NCI-H2107 treated with DMSO at 0.1 percent for 48 hours (cell line): Measurements from ENCODE around the gene RBM20.

Experiments used
- DNase-seq: peaks from one replicate; lab custom pipeline; 2025; ENCODE audit not compliant: unreplicated experiment; lab: John Stamatoyannopoulos, UW

RBM20 gene

DNA sequence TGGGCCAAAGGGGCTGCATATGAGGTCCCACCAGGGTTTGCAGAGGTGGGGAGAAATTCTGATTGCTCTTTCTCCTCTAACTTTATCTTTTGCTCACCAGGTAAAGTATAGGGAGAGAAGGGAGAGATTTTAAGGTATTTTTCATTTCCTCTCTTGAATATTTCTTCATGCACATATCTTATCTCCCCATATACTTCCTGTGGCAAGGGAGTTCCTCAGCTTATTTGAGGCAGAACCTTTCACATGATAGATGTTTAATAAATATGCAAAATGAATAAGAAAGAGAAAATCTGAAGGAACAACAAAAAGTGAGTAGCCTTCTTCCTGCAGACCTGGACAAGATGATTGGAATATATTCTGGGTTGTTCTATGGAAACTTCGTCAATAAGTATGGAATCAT lies 160.2 kb downstream of the RBM20 start:
- DNase-seq, result no peak

DNA sequence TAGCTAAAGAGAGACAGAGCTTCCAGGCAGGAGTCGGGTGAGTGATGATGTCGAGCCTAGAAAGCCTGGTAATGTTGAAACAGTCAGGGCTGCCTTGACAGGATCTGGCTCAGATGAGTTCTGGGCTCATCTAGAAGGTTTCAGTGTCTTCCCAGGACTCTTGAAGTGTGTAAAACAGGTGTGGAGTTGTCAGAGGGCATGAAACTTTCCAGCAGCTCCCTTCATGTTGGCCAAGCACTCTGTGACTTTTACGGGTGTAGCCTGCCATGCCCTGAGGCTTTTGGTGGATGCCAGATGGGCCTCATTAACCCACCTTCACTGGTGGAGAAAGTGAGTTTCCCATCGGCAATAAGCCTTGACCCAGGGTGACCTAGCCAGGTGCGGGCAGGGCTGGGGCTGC lies 161.2 kb downstream of the RBM20 start:
- no peak for DNase-seq

DNA sequence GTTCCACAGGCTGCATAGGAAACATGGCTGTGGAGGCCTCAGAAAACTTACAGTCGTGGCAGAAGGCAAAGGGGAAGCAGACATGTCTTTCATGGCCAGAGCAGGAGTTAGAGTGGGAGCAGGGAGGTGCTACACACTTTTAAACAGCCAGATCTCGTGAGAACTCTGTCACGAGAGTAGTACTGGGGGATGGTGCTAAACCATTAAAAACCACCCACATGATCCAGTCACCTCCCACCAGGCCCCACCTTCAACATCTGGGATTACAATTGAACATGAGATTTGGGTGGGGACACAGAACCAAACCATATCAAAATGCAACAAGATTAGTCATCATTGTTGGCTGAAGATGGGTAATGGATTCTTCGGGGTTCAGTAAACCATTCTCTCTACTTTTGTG lies 162.2 kb downstream of the RBM20 start:
- no peak for DNase-seq

DNA sequence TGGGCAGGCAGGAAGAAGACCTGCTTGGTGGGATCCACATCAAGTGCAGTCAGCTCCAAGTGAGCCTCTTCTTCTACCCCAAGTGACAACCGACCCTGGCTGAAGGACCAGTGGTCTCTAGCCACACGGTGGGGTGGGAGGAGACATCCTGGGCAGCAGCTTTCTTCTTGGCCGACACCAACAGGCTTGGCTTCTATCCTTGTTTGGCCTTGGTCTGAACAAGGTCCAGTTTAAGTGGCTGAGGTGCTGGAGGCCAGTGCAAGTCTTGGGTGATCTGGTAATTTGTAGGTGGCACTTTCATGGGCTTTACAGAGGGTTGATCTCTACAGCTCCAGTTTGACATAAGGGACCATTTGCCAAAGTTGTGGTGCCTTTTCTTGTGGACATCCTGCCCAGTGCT lies 164.0 kb downstream of the RBM20 start:
- no peak for DNase-seq

DNA sequence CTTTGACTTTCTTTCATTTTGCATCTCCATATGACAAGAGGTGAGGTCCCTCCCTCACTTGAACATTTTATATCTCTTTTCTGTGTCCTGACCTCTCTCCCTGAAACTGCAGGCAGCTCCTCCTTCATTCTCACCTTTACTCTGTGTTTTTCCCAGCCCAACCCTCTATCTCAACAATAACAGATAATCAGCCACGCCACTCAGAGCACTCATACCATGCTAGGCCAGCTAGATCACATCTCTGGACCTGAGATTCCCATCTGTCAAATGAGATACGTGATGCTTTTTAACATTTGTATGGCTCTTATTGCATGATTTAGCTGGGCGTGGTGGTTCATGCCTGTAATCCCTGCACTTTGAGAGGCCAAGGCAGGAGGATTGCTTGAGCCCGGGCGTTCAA lies 164.5 kb downstream of the RBM20 start:
- no peak for DNase-seq

DNA sequence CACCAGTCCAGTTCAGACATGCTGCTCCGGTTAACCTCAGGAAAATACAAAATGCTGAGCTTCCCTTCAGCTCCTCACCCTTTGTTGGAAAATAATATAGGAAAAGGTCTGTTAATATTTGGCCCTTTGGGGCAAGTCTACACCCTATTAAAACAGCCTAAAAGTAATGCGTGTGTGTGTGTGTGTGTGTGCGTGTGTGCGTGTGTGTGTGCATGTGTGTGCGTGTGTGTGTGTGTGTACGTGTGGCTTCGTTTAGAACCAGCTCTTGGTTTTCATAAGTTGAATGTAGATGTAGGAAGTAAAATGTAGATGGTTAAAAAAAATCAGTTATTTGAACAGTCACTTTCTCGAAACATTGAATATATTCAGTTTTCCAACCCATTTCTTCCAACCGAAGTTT lies 166.5 kb downstream of the RBM20 start:
- DNase-seq, result no peak

DNA sequence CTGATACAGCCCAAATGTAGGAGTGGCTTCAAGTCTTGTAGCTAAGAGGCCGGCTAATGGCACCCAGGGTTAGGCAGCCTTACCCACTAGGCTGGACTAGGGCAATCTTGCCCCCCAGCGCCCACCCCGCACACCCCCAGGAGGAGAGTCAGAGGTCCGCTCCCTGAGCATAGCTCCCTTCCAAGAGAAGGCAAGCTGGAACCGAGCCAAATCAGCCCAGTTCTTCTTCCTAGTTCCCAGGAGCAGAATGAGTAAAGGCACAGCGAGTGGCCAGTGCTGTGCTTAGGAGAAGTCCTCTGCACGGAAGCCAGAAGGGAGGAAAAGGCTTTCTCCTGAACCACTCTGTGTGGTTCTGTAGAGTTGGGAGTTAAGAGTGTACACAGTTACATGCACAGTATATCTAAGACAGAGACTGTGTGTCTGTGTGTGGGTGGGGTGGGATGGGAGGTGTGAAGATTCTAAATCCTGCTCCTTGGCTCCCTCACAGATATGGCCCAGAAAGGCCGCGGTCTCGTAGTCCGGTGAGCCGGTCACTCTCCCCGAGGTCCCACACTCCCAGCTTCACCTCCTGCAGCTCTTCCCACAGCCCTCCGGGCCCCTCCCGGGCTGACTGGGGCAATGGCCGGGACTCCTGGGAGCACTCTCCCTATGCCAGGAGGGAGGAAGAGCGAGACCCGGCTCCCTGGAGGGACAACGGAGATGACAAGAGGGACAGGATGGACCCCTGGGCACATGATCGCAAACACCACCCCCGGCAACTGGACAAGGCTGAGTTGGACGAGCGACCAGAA lies 167.8 kb downstream of the RBM20 start:
- no peak for DNase-seq

DNA sequence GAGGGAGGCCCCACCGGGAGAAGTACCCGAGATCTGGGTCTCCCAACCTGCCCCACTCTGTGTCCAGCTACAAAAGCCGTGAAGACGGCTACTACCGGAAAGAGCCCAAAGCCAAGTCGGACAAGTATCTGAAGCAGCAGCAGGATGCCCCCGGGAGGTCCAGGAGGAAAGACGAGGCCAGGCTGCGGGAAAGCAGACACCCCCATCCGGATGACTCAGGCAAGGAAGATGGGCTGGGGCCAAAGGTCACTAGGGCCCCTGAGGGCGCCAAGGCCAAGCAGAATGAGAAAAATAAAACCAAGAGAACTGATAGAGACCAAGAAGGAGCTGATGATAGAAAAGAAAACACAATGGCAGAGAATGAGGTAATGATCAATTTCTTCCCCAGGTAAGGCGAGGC lies 168.4 kb downstream of the RBM20 start:
- no peak for DNase-seq

DNA sequence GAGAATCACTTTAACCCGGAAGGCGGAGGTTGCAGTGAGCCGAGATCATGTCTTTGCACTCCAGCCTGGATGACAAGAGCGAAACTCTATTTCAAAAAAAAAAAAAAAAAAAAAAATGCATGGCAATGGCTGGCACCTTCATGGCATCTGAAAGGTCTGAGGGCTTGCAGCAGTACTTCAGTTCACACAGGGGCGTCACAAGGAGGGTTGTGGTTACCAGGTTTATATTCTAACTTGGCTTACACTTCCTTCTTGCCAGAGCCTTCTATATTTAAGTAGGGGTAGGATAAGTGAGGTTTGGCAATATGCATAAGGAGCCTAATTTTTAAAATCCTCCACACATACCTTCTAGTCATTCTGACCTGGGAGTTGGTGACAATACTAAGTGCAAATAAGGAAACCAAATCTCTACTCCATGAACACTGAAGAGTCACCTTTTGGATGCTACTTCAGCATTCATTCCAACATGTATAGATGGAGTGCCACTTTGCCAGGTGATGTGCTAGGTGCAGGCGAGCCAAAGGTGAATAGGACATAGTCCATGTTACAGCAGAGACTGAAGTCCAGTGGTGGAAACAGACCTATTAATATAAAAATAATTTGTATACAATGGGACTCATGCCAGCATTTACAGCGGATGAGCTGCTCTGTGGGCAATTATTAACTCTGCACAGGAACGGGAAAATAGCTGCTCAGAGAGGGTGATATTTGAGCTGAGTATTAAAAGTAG lies 169.8 kb downstream of the RBM20 start:
- no peak for DNase-seq

DNA sequence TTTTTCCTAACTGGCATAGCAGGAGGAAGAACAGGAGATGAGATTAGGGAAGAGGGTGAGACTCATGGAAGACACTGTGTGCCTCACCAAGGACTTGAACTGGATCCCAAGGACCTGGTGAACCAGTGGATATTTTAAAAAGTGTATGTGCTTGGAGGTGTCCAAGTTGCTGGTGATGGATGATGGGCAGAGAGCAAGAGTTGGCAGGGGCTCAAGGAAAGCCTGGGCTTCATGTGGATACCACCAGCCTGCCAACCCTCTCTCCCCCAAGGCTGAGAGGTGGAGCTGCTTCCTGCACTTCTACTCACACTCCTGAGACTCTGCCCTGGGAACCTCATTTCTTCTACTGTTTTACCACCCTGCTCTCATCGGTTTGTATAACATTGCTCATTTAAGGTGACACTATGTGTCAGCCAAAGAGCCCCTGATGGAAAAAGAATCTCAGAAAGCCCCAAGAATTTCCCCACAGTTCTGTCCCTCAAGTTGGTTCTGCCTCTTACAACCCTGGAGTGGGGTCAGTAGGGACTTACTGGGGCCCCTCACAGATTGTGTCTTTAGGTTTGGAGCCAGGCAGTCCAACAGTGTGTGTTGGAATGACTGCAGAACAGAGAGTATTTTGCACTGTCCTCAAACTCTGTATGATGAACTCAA lies 171.3 kb downstream of the RBM20 start:
- DNase-seq, result no peak

DNA sequence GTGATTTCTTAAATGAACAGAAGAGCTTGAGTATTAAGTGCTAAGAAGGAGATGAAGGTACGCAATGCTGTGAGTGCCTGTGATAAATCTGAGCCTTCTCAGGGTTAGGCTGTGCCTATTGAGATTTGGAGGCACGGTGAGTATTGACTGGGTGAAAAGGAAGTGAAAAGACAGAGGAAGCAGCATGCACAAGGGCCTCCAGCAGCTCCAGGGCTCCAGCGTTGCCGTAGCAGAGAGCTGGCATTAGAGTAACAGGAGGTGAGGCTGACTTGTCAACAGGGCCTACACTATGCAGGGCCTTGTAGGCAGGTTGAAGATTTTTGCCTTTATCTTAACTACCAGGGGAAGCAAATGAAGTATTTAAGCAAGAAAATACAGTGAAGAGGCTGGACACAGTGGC lies 173.5 kb downstream of the RBM20 start:
- DNase-seq, result no peak

DNA sequence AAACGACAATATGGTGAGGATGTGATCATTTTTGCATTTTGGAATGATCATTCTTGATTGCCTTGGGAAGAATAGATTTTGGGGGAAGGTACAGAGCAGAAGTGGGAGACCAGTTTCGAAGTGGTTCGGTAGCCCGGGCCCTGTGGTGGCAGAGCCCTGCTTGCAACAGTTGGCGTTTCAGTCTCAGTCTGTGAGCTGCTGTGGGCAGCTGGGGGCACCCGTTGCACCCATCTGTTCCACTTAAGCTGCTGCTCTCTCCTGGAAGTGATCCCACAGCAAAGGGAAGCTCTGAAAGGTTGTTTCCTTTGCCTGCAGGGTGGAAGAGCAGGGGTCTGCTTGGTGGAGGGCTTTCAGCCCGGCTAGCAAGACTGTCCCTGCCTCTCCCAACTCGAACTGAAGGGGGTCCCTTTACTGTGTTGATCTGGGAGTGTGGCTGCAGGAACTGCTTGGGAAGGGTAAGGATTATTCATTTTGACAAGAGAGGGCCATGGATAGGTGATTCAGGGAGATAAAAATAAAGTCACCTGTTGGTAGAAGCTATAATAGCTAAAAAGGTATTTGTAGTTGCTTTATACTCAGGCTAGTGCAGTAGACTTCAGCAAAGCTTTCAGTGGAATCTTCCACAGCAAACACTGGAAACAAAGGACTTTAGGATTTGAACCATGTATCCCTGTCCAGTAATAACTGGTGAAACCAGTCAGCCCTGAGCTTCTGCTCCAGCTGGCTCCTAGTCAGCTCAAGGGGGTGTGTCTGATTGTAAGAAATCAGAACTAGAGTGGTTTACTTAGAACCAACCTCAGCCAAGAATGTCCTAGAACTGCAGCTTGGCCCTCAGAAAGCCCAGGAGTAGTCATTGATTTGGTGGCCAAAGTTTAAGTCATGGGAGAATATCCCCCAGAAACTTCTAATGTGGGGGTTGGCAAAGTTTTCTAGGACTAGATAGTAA lies 174.4 kb downstream of the RBM20 start:
- DNase-seq, result no peak

DNA sequence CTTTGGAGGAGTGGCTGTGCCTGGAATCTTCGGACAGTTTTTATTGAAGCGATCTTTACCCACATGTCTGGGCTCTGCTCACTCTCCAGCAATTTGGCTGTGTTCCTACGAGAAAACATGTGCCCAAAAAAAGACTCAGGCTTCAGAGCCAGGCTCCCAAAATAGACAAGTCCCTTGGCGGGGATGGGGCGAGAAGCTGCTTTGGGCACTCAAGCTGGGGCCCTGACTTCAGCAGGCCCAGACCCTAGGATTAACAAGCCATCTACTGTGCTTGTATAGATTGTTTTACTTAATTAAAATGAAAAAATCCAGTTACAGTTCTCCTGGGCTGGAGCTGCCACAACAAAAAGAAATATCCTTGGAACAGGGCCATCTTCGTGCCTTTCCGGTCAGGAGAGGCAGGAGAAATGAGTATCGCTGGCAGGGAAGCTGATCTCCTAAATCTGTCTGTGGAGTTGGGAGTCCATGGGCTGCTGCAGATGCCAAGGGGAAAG lies 176.2 kb downstream of the RBM20 start:
- DNase-seq, result no peak

DNA sequence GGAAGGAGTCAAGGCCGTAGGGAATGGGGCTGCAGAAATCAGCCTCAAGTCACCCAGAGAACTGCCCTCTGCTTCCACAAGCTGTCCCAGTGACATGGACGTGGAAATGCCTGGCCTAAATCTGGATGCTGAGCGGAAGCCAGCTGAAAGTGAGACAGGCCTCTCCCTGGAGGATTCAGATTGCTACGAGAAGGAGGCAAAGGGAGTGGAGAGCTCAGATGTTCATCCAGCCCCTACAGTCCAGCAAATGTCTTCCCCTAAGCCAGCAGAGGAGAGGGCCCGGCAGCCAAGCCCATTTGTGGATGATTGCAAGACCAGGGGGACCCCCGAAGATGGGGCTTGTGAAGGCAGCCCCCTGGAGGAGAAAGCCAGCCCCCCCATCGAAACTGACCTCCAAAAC lies 177.4 kb downstream of the RBM20 start:
- no peak for DNase-seq

DNA sequence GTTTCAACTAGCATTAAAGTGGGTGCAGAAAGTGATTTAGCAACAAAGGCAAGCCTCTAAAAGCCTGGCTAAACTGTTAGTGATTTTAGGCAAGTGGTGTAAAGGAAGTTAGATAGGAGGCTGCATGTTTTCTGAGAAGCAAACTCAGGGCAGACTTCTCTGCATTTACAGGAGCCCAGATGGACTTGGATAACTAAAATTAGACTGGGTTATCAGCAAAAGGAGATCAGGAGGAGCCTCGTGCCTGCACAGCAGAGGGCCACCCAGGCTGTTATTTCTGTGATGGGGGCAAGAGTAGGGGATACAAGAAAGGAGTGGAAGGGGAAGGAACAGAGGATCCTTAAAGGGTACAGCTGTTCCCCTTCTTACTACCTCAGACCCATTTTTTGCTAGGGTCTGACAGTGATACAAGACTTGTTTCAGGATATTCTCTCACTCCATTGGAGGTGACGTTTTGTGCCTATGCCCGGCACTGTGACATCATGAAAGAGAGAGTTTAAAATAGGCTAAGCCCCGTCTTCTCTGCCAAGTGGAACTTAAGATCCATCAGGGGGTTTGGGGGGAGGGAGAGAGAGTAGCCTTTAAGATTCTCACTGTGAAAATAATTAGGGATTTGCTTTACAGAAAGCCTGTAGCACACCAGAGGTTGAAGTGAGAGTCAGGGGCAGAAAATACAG lies 178.0 kb downstream of the RBM20 start:
- no peak for DNase-seq

DNA sequence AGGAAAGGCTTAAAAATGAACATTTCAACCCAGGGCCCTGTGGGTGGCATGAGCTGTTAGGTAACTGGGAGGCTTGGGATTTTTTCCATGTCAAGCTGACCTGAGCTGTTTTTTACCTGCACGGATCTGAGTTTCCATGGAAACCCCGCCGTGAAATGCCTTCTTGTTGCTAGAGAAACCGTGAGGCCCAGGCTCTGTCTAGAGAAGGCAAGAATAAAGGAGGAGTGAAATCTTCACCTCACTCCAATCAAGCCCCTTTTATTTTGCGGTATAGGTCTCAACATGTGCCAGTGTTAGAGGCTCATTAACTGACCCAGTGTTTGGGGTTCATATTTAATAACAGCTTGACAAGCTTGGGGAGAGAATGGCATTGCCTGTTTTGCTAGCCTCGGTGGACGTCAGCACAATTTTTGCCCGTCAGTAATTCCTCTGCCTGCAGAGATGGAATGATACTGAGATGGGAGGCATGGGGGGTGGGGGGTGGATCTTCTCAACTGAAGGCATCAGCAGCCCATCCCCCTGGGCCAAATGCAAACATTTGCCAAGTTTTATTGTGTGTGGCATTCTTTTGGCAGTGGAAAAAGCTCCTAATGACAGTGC lies 178.7 kb downstream of the RBM20 start:
- DNase-seq, result no peak

DNA sequence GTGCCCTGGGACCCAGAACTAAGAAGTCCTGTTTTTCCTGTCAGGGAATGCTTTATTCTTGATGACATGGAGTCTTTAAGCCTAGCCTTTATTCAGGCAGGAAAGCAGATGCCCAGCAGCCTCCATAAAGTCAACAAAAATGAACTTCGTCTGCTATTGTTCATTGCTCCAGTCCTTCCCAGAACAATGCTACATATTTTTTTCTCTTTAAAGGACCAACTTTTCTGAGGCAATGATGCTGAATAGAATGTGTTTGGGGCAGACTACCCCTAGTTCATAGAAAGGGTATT lies 180.0 kb downstream of the RBM20 start:
- no peak for DNase-seq

DNA sequence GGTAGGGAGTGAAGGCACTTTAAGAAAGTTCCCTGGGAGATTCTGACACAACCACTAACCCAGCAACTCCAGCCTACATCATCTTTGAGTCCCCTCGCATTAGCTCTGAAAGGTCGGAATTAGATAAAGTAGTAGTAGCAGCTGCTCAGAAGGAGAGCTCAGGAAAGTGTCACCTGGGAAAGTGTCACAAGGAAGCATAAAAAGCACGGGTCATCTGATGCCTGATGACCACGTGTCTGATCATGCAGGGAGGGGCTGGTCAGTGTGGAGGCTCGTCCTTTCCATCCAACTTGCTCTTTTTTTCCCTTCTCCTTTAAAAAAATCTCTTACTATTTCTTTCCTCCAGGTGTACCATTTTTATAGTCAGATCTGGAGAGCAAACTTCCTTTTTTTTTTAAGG lies 180.5 kb downstream of the RBM20 start:
- no peak for DNase-seq

DNA sequence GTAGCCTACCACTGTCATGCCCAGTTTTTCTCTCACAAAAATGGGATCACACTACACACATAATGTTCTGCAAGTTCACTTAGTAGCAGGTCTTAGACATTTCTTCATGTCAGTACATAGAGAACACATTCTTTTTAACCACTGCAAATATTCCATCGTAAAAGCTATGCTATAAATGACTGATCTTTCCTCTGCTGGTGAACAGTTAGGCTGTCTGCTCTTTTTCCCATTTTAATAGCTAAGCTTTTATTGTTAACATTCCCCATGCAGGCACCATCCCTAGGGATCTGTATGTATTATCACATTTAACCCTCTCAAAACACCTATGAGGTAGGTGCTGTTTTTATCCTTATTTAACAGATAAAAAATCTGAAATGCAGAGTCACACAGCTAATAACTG lies 181.4 kb downstream of the RBM20 start:
- DNase-seq, result no peak

DNA sequence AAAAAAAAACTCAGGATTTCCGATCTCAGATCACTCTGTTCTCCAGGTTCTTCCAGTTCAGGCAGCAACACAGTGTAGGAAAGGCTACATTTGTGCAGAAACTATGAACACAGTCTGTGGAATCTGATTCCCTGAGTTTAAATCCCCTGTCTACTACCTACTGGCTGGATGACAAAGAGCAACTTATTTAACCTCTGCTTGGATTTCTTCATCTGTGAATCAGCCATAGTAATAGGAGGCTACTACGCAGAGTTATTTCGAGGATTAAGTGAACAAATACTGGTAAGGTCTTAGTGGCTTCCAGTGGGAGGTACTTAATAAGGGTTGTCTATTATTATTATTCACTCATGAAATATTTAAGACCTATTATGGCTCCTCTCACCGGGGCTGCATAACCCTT lies 183.3 kb downstream of the RBM20 start:
- DNase-seq, result no peak
